GOT3 (cell line): Measurements from ENCODE around the gene EFNA4.

Experiments used
- DNase-seq: peaks from one replicate; lab custom pipeline; 2025; ENCODE audit warnings: mixed read lengths; lab: John Stamatoyannopoulos, UW

Gene EFNA4, protein sequence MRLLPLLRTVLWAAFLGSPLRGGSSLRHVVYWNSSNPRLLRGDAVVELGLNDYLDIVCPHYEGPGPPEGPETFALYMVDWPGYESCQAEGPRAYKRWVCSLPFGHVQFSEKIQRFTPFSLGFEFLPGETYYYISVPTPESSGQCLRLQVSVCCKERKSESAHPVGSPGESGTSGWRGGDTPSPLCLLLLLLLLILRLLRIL

DNA sequence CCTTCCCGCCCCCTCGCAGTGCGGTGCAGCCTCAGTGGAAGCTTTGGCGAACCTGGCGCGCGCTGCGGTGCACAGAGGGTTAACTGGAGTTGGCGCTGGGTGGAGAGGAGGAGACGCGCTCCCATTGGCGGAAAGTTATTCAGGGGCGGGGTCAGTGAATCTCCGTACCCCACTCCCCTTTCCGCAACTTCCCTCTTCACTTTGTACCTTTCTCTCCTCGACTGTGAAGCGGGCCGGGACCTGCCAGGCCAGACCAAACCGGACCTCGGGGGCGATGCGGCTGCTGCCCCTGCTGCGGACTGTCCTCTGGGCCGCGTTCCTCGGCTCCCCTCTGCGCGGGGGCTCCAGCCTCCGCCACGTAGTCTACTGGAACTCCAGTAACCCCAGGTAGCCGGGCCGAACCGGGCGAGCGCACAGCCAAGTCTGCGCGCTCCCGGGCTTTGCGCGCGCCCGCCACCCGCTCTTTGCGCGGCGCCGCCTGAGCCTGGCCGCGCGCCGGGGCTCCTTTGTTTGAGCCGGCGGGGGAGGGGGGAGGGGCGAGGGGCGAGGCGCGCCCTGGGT is at the start of gene EFNA4:
Gene EFNA4, plus strand, starts transcription at position 191 of the 561 bp plus-strand sequence. Its CDS starts 84 bp downstream, at position 275.
- DNase-seq = peak; percentile 34

DNA sequence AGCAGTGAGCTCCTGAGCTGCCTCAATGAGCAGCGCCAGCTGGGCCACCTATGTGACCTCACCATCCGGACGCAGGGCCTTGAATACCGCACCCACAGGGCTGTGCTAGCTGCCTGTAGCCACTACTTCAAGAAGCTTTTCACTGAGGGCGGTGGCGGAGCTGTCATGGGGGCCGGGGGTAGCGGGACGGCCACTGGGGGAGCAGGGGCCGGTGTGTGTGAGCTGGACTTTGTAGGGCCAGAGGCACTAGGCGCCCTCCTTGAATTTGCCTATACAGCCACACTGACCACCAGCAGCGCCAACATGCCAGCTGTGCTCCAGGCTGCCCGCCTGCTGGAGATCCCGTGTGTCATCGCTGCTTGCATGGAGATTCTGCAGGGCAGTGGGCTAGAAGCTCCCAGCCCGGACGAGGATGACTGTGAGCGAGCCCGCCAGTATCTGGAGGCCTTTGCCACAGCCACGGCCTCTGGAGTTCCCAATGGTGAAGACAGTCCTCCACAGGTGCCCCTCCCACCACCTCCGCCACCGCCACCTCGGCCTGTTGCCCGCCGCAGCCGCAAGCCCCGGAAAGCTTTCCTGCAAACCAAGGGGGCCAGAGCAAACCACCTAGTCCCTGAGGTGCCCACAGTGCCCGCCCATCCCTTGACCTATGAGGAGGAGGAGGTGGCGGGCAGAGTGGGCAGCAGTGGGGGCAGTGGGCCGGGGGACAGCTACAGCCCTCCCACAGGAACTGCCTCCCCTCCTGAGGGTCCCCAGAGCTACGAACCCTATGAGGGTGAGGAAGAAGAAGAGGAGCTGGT is 48.6 kb upstream of the EFNA4 start:
- no peak for DNase-seq

DNA sequence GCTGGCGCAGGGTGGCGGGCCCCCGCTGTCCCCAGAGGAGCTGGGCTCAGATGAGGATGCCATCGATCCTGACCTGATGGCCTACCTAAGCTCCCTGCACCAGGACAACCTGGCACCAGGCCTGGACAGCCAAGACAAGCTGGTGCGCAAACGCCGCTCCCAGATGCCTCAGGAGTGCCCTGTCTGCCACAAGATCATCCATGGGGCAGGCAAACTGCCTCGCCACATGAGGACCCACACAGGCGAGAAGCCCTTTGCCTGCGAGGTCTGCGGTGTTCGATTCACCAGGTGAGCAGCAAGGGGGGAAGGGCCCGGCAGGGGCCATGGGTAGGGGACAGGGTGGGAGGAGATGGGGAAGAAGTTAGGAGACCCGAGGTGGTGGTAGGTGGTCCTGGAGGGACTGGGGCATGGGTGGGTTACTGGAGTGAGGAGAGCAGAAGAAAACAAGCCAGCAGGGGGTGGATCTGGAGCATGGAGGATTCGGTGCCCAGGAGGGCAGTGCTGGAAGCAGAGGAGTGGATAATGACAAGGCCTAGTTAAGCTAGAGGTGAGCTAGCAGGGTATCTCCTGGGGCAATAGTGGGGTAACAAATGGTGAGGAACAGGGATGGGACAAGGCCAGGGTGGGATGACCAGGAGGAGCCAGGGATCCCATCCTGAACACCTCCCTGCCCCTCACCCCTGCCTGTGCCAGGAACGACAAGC is 47.9 kb upstream of the EFNA4 start:
- no peak for DNase-seq

DNA sequence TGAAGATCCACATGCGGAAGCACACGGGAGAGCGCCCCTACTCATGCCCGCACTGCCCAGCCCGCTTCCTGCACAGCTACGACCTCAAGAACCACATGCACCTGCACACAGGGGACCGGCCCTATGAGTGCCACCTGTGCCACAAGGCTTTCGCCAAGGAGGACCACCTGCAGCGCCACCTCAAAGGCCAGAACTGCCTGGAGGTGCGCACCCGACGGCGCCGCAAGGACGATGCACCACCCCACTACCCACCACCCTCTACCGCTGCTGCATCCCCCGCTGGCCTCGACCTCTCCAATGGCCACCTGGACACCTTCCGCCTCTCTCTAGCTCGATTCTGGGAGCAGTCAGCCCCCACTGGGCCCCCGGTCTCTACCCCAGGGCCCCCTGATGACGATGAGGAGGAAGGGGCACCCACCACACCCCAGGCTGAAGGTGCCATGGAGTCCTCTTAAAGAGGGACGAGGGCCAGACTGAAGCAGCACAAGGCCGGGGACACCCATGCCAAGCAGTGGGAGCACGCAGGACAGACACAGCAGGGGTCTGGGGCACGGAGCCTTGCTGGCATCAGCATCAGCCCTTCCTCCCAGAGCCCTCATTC is 47.2 kb upstream of the EFNA4 start:
- no peak for DNase-seq

DNA sequence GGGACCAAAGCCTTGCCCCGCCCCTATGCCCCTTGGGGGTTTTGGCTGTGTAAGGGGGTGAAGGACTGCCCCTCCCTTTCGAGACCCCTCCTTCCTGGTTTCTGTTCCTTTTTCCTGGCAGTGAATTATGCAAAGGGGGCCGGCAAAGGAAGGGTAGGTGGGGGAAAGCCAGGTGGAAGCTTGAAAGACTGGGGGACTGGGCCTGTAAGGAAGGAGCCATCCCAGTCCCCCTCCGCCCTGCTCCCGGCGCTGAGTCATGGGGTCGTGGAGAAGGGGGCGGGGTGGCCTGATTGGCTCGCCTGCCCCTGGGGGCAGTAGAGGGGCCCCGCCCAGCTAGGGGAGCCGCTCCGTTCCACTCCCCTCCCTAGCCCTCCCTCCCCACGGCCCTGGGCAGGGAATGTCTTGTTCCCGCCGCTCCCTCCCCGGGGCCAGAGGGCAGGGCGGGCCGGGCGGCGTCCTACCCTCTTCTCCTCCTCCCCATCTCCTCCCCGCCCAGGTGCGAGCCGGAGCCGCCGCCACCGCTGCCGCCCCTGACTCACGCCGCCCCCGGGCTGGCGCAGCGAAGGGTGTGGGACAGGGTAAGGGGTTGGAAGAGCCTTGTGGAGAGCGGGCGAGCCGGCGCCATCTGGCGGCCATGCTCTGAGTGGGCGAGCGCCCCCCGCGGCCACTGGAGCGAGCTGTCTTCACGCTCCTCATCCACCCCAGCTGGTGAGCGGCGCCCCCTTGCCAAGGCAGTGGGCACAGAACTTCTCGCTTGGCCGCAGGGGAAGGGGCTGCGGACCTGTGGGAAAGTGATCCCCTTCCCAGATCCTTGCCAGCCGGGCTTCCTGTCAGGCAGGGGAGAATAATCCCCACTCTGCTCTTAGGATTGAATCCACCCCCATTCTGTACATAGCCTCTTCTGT is 46.2 kb upstream of the EFNA4 start:
- peak; percentile 56 for DNase-seq

DNA sequence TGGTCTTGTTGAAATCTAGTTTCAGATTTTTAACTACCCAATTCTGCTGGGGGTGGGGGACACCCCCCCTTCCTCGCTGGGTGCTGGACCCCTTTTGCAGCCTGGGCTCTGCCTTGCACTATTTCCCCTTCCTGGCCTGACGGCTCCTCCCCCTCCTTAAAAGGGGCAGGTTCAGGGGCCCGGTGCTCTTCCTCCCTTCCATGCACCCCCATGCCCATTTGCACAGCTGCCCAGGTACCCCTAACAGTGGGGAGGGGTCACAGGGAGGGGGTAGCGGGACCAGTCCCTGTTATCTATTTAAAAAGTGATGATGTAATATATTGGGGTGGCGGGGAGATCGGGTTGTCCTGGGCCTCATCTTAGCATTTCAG is 45.6 kb upstream of the EFNA4 start:
- no peak for DNase-seq

DNA sequence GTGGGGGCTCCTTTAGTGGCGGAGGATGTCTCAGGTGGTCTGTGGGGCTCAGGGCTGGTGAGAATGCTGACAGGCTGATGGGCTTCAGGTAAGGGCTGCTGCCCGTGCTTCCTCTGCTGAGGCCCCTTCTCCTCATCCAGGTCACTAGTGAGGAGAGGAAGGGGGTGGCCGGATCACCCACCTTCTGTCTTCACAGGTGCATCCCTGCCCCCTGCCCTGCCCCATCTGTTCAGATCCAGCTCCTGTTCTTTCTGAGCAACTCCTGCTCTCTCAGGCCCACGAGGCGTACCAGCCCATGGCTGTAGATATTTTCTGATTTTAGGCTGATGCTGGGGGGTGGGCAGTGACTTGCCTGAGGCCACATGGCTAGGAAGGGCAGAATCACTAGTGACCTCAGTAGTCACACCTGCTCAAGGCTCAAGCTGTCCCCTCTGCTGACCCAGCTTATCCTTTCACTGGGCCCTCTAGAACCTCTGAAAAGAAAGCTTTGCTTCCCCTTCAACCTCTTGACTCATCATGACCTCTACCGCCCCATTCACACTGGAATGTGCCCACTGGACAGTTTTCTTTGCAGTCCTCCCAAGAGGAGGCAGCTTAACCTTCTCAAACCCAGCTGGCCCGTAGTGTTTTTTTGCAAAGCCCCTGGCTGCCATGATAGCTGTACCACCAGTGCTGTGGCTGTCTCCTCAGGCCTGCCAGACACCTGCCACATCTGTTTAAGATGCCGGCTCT is 44.8 kb upstream of the EFNA4 start:
- DNase-seq = no peak

DNA sequence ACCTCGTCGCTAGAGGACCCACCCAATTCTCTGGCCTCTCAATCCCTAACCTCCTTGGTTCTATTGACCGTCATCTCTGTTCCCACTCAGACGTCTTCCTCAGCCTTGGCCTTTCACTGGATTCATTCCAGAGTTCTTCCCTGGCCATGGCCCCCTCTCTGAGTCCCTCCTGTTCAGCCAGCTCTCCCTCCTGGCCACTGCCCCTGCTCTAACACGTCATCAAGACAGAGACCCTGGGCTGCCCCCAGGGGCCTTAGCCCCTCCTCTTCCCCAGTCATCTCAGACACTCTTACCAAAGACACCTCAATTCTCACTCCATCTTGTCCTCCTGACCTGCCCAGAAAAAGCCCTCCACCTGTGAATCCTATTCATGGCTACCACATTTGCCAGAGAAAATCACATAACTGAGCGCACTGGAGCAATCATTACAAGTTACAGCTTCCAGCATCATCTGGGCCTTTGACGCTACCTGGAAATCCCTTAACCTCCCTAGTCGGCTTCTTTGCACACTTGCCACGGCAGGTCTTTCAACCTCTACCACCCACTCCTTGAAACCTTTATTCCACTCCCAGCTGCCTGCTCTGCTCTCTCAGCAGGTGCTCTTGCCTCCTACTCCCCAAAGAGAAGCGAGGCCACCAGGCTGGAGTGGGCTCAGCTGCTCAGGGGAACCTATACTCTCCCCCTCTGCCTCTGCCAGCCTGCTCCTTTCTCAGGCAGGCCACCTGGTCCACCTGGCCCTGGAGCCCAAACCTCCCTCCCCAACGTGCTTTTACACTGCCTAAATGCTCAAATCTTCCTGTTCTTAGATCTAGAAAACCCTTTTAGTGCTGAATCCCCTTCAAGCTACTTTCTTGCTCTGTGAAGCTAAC is 43.9 kb upstream of the EFNA4 start:
- no peak for DNase-seq

DNA sequence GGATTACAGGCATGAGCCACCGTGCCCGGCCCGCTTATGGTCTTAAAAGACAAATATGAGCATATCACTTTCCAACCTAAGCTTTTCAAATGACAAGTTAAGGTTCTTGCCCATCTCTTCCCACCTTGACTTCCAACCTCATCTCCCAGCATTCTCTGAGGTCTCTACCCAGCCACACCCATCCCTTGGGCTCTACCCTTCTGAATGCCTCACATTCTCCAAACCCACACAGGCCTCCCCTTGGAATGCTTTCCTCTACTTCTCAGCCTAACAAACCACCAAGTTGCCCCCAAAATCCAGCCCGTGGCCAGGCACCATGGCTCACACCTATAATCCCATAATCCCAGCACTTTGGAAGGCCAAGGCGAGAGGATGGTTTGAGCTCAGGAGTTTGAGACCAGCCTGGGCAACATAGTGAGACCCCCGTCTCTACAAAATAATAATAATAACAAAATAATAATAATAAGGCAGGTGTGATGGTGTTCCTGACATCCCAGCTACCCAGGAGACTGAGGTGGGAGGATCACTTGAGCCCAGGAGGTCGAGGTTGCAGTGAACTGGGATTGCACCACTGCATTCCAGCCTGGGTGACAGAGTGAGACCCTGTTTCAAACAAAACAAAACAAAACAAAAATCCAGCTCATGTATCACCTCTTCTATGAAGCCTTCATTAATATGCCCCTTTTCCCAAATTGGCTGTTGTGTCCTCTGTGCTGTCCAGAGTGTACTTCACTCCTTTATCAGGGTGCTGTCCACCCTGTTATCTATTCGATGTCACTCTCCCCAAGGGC is 41.2 kb upstream of the EFNA4 start:
- DNase-seq = no peak

DNA sequence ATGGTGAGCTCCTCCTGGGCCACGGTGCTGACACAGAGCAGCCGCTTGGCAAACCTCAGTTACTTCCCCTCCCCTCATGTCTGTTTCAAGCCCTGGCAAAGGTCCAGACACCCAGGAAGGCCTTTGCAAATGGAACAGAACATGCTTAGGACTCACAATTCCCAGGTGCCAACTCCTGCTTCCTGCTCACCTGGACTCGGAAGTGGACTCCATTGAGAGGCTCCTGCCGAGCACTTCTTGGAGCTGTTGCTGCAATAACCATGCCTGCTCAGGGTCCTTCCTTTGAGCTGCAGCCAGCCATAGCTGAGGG is 40.7 kb upstream of the EFNA4 start:
- no peak for DNase-seq

DNA sequence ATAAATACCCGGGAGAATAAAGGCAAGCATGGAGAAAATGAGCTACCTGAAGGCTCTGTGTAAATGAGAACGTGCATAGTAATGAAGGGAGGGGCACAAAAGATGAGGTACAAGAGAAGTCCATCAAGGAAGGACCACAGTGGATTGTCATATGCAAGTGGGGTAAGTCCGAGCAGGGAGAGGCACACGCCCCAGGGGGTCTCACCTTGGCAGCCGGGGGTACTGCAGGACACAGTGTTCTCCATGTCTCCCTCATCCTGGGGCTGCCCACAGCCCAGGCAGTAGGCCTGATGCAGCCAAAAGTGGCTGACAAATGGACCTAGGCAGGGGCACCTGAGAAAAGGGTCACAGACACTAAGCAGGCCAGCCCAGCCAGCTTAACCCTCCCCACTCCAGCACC is 39.9 kb upstream of the EFNA4 start:
- no peak for DNase-seq

DNA sequence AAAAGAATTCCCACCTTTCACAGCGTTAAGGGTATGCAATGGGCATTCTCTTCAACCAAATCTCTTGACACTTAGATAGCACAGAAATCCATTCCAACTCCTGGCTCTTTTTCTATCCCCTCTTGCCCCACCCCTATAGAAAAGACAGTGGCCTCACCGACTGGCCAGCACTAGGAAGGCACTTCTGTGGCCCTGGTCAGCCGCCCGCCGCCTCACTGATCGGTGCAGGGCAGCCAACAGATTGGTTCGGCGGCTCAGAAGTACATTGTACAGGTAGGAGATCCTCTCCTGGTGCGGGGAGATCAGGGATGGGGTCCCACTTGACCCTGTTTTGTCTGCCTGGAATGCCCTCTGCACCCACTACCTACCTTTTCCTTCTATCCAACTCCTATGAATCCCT is 39.2 kb upstream of the EFNA4 start:
- DNase-seq = no peak

DNA sequence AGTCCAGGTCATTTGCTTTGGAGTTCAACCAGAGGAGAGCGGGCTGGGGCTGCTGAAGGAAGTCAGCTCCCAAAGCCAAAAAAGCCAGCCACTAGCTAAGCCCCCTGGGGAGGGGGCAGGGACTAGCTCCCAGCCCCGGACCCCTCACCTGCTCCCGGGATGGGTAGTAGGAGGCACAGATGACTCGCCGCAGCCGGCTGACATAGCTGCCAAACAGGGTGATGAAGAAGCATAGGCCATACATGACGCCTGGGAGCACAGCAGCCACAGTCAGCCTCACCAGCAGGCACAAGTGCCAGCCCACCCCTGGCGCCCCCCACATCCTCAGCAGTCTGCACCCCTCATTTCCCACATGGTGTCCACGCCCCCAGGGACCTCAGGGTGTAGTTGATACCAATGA is 37.4 kb upstream of the EFNA4 start:
- DNase-seq = no peak

DNA sequence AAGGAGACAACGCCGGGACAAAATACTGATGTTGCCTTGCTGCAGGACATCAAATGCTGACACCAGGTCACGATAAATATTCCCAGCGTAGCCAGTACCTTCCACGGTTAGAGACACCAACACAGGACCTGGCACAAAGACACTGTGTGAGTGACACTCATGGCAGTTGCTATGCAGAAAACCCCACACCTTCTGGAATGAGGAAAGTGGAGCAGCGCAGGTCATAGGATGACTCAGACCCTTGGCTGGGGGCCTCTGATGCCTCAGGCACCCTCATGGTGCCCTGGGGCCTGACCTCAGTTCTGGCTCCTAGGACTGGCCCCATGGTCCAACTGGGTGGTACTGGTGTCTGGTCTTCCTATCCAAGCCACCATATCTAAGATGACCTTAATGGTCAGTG is 37.0 kb upstream of the EFNA4 start:
- DNase-seq = no peak

DNA sequence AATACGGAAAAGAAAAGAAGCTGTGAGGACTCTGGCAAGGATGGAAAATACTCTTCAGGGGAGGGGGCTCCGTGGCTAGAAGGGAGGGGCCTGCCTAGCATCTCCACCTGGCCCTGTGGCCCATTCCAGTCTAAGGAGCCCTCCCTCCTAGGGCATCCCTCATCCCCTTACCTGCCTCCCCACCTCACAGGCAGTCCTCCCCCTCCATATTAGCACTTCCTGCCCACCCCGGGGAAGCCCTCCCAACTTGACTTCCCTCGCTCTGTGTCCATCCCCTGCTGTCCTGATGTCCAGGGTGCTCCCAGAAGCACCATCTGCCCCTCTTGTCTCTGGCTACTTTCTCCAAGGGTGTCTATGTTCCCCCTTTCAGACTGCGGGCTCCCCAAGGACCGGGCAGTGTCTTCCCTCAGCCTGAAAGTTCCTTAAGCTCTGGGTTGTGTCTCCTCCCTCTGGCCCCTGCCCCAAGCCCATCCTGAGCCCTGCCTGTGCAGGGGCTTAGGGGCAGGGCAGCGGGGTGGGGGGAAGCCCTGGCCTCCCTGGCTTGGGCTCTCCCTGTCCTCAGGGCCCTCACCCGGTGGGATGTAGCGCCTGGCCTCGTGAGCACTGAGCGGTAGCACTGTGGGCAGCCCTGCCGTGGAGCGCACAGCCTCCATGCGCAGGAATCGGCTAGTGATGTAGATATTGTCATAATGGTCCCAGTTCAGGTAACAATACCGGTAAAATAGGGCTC is 33.9 kb upstream of the EFNA4 start:
- no peak for DNase-seq

DNA sequence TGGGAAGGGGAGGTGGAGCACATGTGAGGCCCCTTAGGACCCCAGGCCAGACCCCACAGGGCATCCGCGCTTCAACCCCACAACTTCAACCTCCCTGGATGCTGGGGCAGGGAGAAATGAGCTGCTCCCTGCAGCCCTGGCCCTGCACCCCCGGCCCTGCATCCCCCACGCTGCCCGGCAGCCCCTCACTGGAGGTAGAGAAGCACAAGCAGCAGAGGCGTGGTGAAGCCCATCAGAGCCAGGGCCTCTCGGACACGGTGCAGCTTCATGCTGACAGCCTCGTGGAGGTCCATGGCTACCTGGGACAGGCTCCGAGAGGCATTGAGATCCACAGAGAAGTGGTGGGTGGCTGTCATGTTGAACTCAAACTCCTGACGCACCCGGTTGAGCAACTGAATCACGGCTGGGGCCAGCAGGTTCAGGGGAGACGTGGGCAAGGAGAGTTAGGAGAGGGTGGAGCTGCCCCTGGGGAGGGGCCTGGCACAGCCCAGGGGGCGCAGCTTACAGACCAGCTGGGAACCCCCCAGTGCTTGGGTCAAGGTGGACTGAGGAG is 33.2 kb upstream of the EFNA4 start:
- DNase-seq = no peak

DNA sequence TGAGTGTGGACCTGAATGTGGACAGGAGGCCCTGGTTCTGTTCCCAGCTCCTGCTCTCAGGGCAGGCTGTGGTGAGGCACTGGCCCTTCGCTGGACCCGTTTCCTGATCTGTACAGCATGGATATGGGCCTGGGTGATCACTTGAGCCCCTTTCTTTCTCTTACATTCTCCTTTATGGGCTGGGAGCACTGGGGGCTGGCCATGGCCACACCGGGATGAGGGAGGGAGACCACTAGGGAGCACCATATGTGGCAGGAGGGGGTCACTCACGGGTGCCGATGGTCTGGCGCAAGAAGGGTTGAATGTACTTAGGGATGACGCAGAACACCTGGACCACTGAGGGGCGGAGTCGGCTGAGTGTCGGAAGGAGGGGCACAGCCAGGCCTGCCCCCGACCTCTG is 32.6 kb upstream of the EFNA4 start:
- no peak for DNase-seq

DNA sequence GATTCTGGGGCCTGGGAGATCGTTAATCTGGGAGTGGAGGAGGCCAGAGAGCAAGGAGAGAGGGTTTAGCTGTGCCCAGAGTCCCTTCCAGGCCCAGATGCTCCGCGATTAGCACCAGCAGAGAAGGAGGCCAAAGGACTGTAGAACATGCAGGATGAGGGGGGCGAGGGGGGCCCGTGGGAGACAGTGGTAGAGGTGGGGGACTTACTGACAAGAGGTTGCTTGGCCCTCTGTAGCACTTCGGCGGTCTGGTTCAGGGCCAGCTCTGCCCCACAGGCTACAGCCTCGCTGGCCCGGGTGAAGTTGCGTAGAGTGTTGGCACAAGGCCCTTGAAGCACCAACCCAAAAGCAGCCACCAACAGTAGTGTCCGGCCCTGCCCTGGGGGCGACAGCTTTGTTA is 30.7 kb upstream of the EFNA4 start:
- no peak for DNase-seq
